ENCODE measurements around the gene BMAL1.

GRCh38 chr11:13287036-13287435 lies 9.4 kb downstream of the BMAL1 start:
- TF ChIP-seq JUN (IDR thresholded peaks at IDR 0.05; ENCODE audit: low read depth, low read length) (no peak), CTCF (IDR thresholded peaks at IDR 0.05; ENCODE audit: control extremely low read depth in 1 of 3, insufficient read depth in 1 of 3, low read depth in 1 of 3, low read length in 3 of 3) (no peak), TAF1 (IDR thresholded peaks at IDR 0.05; ENCODE audit: low read depth, low read length) (no peak), EP300 (IDR thresholded peaks at IDR 0.05; ENCODE audit: borderline replicate concordance in 1 of 2, low read depth in 2 of 2, low read length in 2 of 2) (no peak), ATF3 (IDR thresholded peaks at IDR 0.05; ENCODE audit: insufficient read depth, low read depth, low read length) (no peak), EGR1 (IDR thresholded peaks at IDR 0.05; ENCODE audit: borderline replicate concordance, low read depth, low read length) (no peak), CREB1 (IDR thresholded peaks at IDR 0.05) (no peak), ZNF274 (IDR thresholded peaks at IDR 0.05; ENCODE audit: borderline replicate concordance, extremely low read depth, low read length) (no peak), POLR2AphosphoS5 (IDR thresholded peaks at IDR 0.05; ENCODE audit: low read depth, low read length) (no peak), POLR2A (IDR thresholded peaks at IDR 0.05; ENCODE audit: control extremely low read depth in 1 of 2, low read depth in 2 of 2, low read length in 2 of 2) (no peak), CHD2 (IDR thresholded peaks at IDR 0.05; ENCODE audit: low read length) (no peak)

Data from H1 (cell line).